CD14-positive monocyte (primary cell): ENCODE measurements around the gene SRA1. TPM values are rescaled to one million over a fixed set of nuclear protein-coding genes. Genes with fewer than 3 reads are reported as not detected.

Source experiments
- DNase-seq, 3 donors: peaks; one replicate each; pipeline ENCODE4 v3.0.0-alpha.2; 2011 to 2022
- H2AFZ ChIP-seq: 2 replicates; pipeline ENCODE4 v1.6.0; 2012; ENCODE audit warnings: mild to moderate bottlenecking, low read depth, low read length, inconsistent platforms; ENCODE audit not compliant: insufficient read depth, poor library complexity, severe bottlenecking
- H3K27ac ChIP-seq, 2 donors: 1 replicate in 1 of 2; 2 replicates in 1 of 2; pipeline ENCODE4 v1.5.1; 2012 to 2013; ENCODE audit warnings: low read length in 2 of 2, control low read depth in 1 of 2, inconsistent platforms in 1 of 2, low read depth in 1 of 2, mild to moderate bottlenecking in 1 of 2
- H3K27me3 ChIP-seq, 2 donors: one replicate each; pipeline versions ENCODE4 v1.6.0 to v1.6.1; 2011 to 2013; ENCODE audit warnings: low read length in 2 of 2; ENCODE audit not compliant: control insufficient read depth in 2 of 2, insufficient read depth in 2 of 2
- H3K36me3 ChIP-seq, 2 donors: replicated peaks in 1 of 2; 1 replicate in 1 of 2; 2 replicates in 1 of 2; pipeline versions ENCODE4 v1.5.1 to v1.6.1; 2012 to 2013; ENCODE audit warnings: low read length in 2 of 2, control low read depth in 1 of 2, inconsistent platforms in 1 of 2, mild to moderate bottlenecking in 1 of 2; ENCODE audit not compliant: insufficient read depth in 2 of 2, control insufficient read depth in 1 of 2
- H3K4me1 ChIP-seq, 2 donors: 1 replicate in 1 of 2; 2 replicates in 1 of 2; pipeline versions ENCODE4 v1.5.1 to v1.6.1; 2012 to 2013; ENCODE audit warnings: low read length in 2 of 2, control low read depth in 1 of 2, inconsistent platforms in 1 of 2, mild to moderate bottlenecking in 1 of 2, moderate library complexity in 1 of 2; ENCODE audit not compliant: insufficient read depth in 2 of 2, control insufficient read depth in 1 of 2
- H3K4me2 ChIP-seq: replicated peaks from 2 replicates; pipeline ENCODE3; 2012; ENCODE audit warnings: low read length, moderate library complexity, mild to moderate bottlenecking; ENCODE audit not compliant: poor library complexity, severe bottlenecking; ENCODE audit errors: extremely low read depth
- H3K4me3 ChIP-seq, 3 experiments: fragments of 200-600 bp in 1 of 3; sonication (generic) in 1 of 3; replicated peaks in 1 of 3; 1 replicate in 2 of 3; 2 replicates in 1 of 3; pipeline ENCODE4 v1.5.1; 2011 to 2013; ENCODE audit warnings: low read length in 3 of 3, mild to moderate bottlenecking in 3 of 3, control low read depth in 2 of 3, low read depth in 2 of 3, inconsistent platforms in 1 of 3, moderate library complexity in 1 of 3
- H3K79me2 ChIP-seq: 2 replicates; pipeline ENCODE4 v1.6.0; 2012; ENCODE audit warnings: mild to moderate bottlenecking, control low read depth, inconsistent platforms, low read length, moderate library complexity; ENCODE audit not compliant: insufficient read depth
- H3K9ac ChIP-seq: 2 replicates; pipeline ENCODE4 v1.6.0; 2017; ENCODE audit warnings: low read length, mild to moderate bottlenecking; ENCODE audit not compliant: insufficient read depth, poor library complexity, severe bottlenecking
- H3K9me3 ChIP-seq, 2 donors: replicated peaks in 1 of 2; 1 replicate in 1 of 2; 2 replicates in 1 of 2; pipeline versions ENCODE4 v1.5.1 to v1.6.1; 2012 to 2013; ENCODE audit warnings: low read length in 2 of 2, control low read depth in 1 of 2; ENCODE audit not compliant: control insufficient read depth in 1 of 2, insufficient read depth in 1 of 2
- H4K20me1 ChIP-seq: 2 replicates; pipeline ENCODE4 v1.6.0; 2012; ENCODE audit warnings: mild to moderate bottlenecking, low read length, control low read depth, moderate library complexity; ENCODE audit not compliant: insufficient read depth
- H3K27ac Mint-ChIP-seq, 7 donors: one replicate each; pipeline ENCODE4 v1.8.0; 2020; ENCODE audit warnings: mild to moderate bottlenecking in 7 of 7, mixed read lengths in 7 of 7, moderate library complexity in 6 of 7, inconsistent platforms in 2 of 7
- H3K27me3 Mint-ChIP-seq, 3 donors: one replicate each; pipeline ENCODE4 v1.8.0; 2021 to 2022; ENCODE audit warnings: low read depth in 3 of 3, mild to moderate bottlenecking in 3 of 3, mixed read lengths in 3 of 3, moderate library complexity in 3 of 3, inconsistent platforms in 1 of 3
- H3K36me3 Mint-ChIP-seq, 2 donors: one replicate each; pipeline ENCODE4 v1.8.0; 2020; ENCODE audit warnings: mixed read lengths in 2 of 2, inconsistent platforms in 1 of 2, mild to moderate bottlenecking in 1 of 2
- H3K4me1 Mint-ChIP-seq: one replicate; pipeline ENCODE4 v1.8.0; 2020; ENCODE audit warnings: mild to moderate bottlenecking, mixed read lengths
- H3K4me3 Mint-ChIP-seq, 2 donors: one replicate each; pipeline ENCODE4 v1.8.0; 2020; ENCODE audit warnings: mild to moderate bottlenecking in 2 of 2, mixed read lengths in 2 of 2, moderate library complexity in 1 of 2
- H3K9me3 Mint-ChIP-seq, 7 donors: one replicate each; pipeline ENCODE4 v1.8.0; 2020 to 2022; ENCODE audit warnings: mixed read lengths in 7 of 7, mild to moderate bottlenecking in 6 of 7, moderate library complexity in 6 of 7, inconsistent platforms in 2 of 7
- CTCF ChIP-seq: fragments of 200-600 bp; IDR thresholded peaks from one replicate; pipeline ENCODE4 v1.8.0; 2022; ENCODE audit warnings: antibody characterized with exemption, mild to moderate bottlenecking
- WGBS: methylation state at CpG from one replicate; pipeline ENCODE4 v1.1.5; 2013; ENCODE audit warnings: missing lambda C conversion rate; ENCODE audit not compliant: insufficient coverage; 5-methylcytosine and 5-hydroxymethylcytosine counted together
- intact Hi-C, 2 donors: fragments of 100-400 bp; cut with micrococcal nuclease; formaldehyde crosslinking; loops; one replicate each; pipeline versions ENCODE4 v1.15.0 to v1.15.1; 2023
- polyA plus RNA-seq, 3 donors: library from polyadenylated mRNA; depleted of rRNA in 1 of 3; unstranded in 2 of 3; stranded (reverse) in 1 of 3; fragments of 300-500 nt in 2 of 3; fragments of >200 nt in 1 of 3; fragmentation: Illumina TruSeq in 2 of 3; gene quantifications; 1 replicate in 2 of 3; 2 replicates in 1 of 3; pipeline ENCODE4 v1.2.3, GENCODE V29; 2012 to 2021

SRA1 gene
- polyA plus RNA-seq, 3 donors, result 72.4 to 97.2 (median 80.8) TPM

GRCh38 chr5:140565780-140566095, 8.5 kb upstream of the SRA1 start:
- Mint-ChIP-seq H3K4me1 (peaks cover 70% of the 10 kb centered on the region), H3K27ac (peak overlapping the region in 5 of 7 donors; percentile 94 to 99 (median 98)), H3K36me3 (peaks cover 42 to 59% of the 10 kb centered on the region in 2 donors), H3K9me3 (peaks cover 0 to 2% (median 0%) of the 10 kb centered on the region in 7 donors), H3K27me3 (peaks cover 0 to 2% (median 2%) of the 10 kb centered on the region in 3 donors), H3K4me3 (peak overlapping the region in 1 of 2 donors; percentile 13)
- Histone ChIP-seq H3K27me3 (no peaks in the 10 kb centered on the region), H3K4me1 (peaks cover 44 to 78% of the 10 kb centered on the region in 2 donors), H4K20me1 (peaks cover 17% of the 10 kb centered on the region), H3K4me2 (peak overlapping the region; percentile 78), H3K36me3 (peaks cover 27 to 43% of the 10 kb centered on the region in 2 donors), H2AFZ (no peak overlapping the region), H3K4me3 (peak overlapping the region in 1 of 3 experiments; percentile 78), H3K9ac (no peak overlapping the region), H3K9me3 (no peaks in the 10 kb centered on the region), H3K79me2 (peaks cover 40% of the 10 kb centered on the region), H3K27ac (peak overlapping the region in 1 of 2 donors; percentile 92)
- DNase-seq, result peak in 1 of 3 donors; percentile 32
- no peak for TF ChIP-seq CTCF
- intact Hi-C loops, result loop anchor here in 1 of 2 donors (10.0 kb wide), 1 partner anchor 149 kb away; no protein-coding TSS in a partner anchor
- 100% methylated on average over 1 of the region's 4 CpGs for WGBS

- peaks cover 0 to 2% (median 2%) of the 10 kb centered on the region in 3 donors for H3K27me3 Mint-ChIP-seq
- Histone ChIP-seq H3K4me2 (peak overlapping the region; percentile 78), H3K9ac (peak overlapping the region; percentile 68), H3K27ac (peak overlapping the region; percentile 92), H3K9me3 (no peaks in the 10 kb centered on the region), H3K79me2 (peaks cover 40% of the 10 kb centered on the region), H2AFZ (peak overlapping the region; percentile 69), H4K20me1 (peaks cover 17% of the 10 kb centered on the region), H3K4me3 (peak overlapping the region; percentile 77 to 79 (median 78)), H3K27me3 (no peaks in the 10 kb centered on the region), H3K36me3 (peaks cover 26 to 43% of the 10 kb centered on the region in 2 donors), H3K4me1 (peaks cover 41 to 73% of the 10 kb centered on the region in 2 donors)
- H3K27ac Mint-ChIP-seq, result peak overlapping the region; percentile 94 to 99 (median 98)
- peak in 2 of 3 donors; percentile 32 to 56 for DNase-seq
- H3K4me3 Mint-ChIP-seq, result peak overlapping the region; percentile 91 to 98
- no peak for TF ChIP-seq CTCF
- intact Hi-C loops, result loop anchor here in 1 of 2 donors (10.0 kb wide), 1 partner anchor 150 kb away; no protein-coding TSS in a partner anchor
- H3K4me1 Mint-ChIP-seq, result peaks cover 66% of the 10 kb centered on the region
- WGBS, result 8% methylated on average over 6 of the region's 13 CpGs
- peaks cover 0 to 2% (median 0%) of the 10 kb centered on the region in 7 donors for H3K9me3 Mint-ChIP-seq
- H3K36me3 Mint-ChIP-seq, result peaks cover 43 to 59% of the 10 kb centered on the region in 2 donors
These were observed 7.9 kb upstream of the SRA1 start for GRCh38 chr5:140565024-140565779.
